ENCODE measurements around the gene RPGRIP1L.

Gene RPGRIP1L

DNA sequence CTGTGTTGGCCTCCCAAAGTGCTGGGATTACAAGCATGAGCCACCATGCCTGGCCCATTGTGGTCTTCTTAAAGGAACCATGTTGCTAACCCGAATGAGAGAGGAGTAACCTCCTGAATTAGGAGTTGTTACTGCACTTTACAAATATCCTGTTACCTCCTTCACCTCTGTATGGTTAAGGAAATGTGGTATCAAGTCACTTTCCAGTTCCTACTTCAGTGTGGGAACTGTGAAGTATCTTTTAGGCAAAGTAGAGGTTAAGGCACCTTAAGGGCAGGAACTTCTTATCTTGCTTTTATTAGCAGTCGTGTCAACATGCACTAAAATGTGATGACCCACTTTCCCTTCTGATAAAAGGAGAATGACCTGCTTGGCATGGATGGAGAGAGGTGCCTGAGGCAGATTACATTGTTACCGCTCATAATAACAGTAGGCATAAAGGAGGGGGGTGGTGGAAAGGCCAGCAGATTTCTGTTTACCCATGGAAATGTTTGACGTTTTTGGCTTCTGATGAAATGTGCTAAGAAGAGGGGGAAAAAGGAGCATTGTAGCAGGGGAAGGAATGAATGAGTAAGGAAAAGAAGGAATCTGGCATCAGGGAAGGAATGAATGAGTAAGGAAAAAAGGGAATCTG is 28.8 kb upstream of the RPGRIP1L start:
- TF ChIP-seq CTCF (IDR thresholded peaks at IDR 0.05; ENCODE audit: low read depth, low read length, missing control alignments): no peak
- no peak for DNase-seq (ENCODE audit: extremely low read depth, low read depth)
- H3K4me3 ChIP-seq (replicated peaks; ENCODE audit: low read depth, low read length): no peak overlapping the region

DNA sequence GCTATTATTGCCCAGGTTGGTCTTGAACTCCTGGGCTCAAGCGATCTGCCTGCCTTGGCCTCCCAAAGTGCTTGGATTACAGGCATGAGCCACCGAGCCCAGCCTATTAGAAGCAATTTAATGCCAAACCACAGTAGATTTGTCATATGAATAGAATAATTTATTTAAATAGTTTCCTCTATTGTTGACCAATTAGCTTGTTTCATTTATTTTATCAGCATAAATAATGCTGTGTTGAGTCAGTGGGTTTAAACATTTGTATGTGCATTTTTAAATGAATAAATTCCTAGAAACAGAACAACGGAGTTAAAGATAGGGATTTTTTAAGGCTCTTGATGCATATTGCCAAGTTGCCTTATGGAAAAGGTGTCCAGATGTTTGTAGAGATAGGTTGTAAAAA is 27.0 kb upstream of the RPGRIP1L start:
- H3K4me3 ChIP-seq (replicated peaks; ENCODE audit: low read depth, low read length): no peak overlapping the region
- no peak for TF ChIP-seq CTCF (IDR thresholded peaks at IDR 0.05; ENCODE audit: low read depth, low read length, missing control alignments)
- DNase-seq (ENCODE audit: extremely low read depth, low read depth): no peak

DNA sequence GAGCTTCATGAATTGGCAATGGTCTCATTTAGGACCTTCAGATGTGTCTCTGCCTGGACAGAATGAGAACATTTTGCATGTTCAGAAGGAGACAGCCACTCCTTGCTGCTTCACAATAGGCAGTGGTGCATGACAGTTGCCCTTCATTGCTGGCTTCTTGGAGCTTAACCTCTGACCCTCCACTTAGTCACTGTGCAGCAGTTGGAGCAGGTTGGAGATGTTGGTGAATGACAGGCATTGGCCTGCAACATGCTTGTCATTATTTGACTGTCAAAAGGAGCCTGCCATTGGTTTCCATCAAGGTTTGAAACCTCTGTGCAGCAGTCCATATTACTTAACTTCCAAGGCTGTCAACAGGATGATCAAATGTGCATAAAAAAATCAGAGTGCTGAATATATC is 23.0 kb upstream of the RPGRIP1L start:
- no peak for DNase-seq (ENCODE audit: extremely low read depth, low read depth)
- no peak overlapping the region for H3K4me3 ChIP-seq (replicated peaks; ENCODE audit: low read depth, low read length)
- no peak for TF ChIP-seq CTCF (IDR thresholded peaks at IDR 0.05; ENCODE audit: low read depth, low read length, missing control alignments)

DNA sequence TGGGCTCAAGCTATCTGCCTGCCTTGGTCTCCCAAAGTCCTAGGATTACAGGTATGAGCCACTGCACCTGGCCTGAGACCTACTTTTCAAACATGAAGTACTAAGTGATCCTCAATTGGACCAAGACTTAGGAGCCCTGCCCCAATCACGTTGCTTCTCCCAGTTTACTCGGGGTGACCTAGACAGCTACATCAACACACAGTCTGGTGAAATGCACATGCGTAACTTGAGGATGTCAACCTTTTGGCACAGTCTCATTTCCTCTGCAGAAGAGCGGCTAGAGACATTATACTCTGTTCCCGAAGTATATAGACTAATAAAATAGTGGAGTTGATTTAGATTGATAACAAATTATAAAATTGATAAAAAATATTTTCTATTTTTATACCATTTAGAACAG is 17.4 kb upstream of the RPGRIP1L start:
- no peak for TF ChIP-seq CTCF (IDR thresholded peaks at IDR 0.05; ENCODE audit: low read depth, low read length, missing control alignments)
- no peak overlapping the region for H3K4me3 ChIP-seq (replicated peaks; ENCODE audit: low read depth, low read length)
- no peak for DNase-seq (ENCODE audit: extremely low read depth, low read depth)

GRCh38 chr16:53717577-53717976 is 13.9 kb upstream of the RPGRIP1L start:
- no peak for TF ChIP-seq CTCF (IDR thresholded peaks at IDR 0.05; ENCODE audit: low read depth, low read length, missing control alignments)
- DNase-seq (ENCODE audit: extremely low read depth, low read depth): no peak
- no peak overlapping the region for H3K4me3 ChIP-seq (replicated peaks; ENCODE audit: low read depth, low read length)

DNA sequence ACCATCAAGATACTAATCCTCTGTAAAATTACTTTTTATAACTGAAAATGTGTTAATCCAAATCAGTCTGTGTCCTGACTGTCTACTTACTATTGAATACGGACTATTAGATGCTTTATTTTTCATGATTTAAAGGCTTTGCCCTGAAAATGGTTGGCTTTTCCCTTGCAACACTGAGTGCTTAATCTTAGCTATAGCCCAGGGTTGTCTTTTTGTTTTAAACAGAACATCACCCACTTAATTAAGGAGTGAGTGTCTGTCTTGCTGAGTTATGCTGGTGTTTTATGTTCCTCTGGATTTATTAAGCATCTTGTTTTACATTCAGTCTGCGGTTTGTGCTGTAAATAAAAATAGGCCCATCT is 11.3 kb upstream of the RPGRIP1L start:
- no peak for DNase-seq (ENCODE audit: extremely low read depth, low read depth)
- TF ChIP-seq CTCF (IDR thresholded peaks at IDR 0.05; ENCODE audit: low read depth, low read length, missing control alignments): no peak
- no peak overlapping the region for H3K4me3 ChIP-seq (replicated peaks; ENCODE audit: low read depth, low read length)

Measured in HFF-Myc (cell line).